ENCODE results near the gene ZNF423.

DNA sequence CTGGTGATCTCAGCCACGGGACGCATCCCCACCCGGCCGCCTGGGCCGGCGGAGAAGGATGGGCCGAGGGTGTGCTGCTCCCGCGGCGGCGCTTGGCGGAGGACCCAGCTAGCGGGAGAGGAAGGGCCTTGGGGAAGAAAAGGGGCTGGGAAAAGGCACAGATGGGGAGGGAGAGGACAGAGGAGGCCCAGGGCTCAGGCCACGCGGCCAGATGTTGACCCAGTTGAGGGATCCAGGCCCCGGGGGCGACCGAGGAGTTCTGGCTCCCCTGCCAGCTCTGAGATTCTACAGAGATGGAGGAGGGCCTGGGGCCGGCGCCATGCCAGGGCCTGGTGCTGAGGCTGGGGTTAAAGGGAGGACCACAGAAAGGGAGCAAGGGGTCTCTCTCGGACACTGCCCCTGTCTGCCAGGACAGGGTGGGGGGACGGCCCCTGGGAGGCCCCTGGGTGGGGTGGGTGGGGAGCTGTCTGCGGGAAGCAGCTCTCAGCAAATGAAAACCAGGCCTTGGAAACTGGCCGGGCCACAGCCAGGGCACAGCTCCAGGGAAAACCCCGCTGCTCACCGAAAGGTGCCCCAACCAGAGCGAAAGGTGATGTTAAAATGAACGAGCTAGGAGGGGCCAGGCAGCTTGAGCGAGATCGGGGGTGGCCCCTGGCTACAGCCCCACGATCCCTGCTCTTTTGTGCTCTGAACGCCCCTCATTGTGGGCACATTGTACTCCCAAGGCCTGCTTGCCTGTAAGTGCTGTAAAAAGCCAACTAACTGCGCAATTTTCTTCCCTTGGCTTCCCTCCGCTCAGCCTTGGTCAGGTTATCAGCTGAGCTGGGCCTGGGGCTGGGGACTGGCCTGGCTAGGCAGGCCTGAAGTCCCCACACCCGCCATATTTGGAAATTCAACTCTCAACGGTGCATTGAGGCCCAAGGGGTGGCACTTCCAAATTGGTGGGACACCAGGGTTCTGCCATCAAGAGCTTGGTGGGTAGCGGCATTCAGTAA, 191.4 kb downstream of the ZNF423 start:
- TF ChIP-seq, protein P1, sequence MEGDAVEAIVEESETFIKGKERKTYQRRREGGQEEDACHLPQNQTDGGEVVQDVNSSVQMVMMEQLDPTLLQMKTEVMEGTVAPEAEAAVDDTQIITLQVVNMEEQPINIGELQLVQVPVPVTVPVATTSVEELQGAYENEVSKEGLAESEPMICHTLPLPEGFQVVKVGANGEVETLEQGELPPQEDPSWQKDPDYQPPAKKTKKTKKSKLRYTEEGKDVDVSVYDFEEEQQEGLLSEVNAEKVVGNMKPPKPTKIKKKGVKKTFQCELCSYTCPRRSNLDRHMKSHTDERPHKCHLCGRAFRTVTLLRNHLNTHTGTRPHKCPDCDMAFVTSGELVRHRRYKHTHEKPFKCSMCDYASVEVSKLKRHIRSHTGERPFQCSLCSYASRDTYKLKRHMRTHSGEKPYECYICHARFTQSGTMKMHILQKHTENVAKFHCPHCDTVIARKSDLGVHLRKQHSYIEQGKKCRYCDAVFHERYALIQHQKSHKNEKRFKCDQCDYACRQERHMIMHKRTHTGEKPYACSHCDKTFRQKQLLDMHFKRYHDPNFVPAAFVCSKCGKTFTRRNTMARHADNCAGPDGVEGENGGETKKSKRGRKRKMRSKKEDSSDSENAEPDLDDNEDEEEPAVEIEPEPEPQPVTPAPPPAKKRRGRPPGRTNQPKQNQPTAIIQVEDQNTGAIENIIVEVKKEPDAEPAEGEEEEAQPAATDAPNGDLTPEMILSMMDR (conservative IDR thresholded peaks at IDR 0.05; ENCODE audit: low read depth, low read length): no peak
- TF ChIP-seq EZH2 (IDR thresholded peaks at IDR 0.05; ENCODE audit: borderline replicate concordance, low read depth, low read length, poor library complexity, severe bottlenecking): no peak
